Measurements from ENCODE around the gene PDCD5.

DNA sequence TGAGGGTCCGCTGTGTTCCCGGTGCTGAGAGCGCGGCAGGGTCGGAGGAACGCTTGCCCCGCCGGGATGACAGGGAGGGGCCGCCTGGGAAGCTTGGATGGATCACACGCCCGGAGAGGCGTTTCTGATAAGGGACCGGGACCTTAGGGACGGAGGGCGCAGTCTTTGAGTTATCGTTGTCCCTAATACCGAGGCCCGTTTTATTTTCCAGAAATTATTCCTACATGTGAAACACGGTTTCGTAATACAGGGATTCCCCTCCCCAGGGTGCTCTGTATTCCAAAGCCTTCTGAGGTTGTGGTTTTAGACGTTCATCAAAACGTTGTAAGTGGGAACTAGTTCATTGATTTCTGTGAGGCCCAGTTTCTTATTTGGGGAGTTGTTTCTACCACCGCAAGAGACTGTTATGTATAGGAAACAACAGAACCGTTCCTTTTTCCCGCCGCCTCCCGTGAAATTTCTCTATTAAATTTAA lies 752 bp downstream of the PDCD5 start:
- TF ChIP-seq CTCF (IDR thresholded peaks at IDR 0.05) (no peak), POLR2A (IDR thresholded peaks at IDR 0.05) (no peak)
